ENCODE results near the gene C1orf159. TPM values are rescaled to one million over a fixed set of nuclear protein-coding genes. Genes with fewer than 3 reads are reported as not detected.
A peak's percentile ranks its signal among the peaks of the same experiment; 100 is the strongest.
"Not testable (repeated sequence)": the region's sequence is repeated elsewhere in the genome, so short reads cannot be mapped to it uniquely, and the experiment has no call there.

Gene C1orf159
- total RNA-seq, 1 experiment from 2014 or later: 10.3 TPM

GRCh38 chr1:1118011-1118875, 2.4 kb upstream of the C1orf159 start:
- no peak for DNase-seq (ENCODE audit: low read depth)

- no peak for DNase-seq (ENCODE audit: low read depth)
These were observed 1.6 kb upstream of the C1orf159 start for GRCh38 chr1:1117469-1117831.

- DNase-seq (ENCODE audit: low read depth): peak; percentile 21
These were observed 996 bp upstream of the C1orf159 start for GRCh38 chr1:1116701-1117468.

GRCh38 chr1:1115136-1115785, 628 bp downstream of the C1orf159 start:
- no peak for DNase-seq (ENCODE audit: low read depth)

GRCh38 chr1:1114431-1114830, 1.5 kb downstream of the C1orf159 start:
- no peak for DNase-seq (ENCODE audit: low read depth)

- DNase-seq (ENCODE audit: low read depth): no peak
These were observed 3.5 kb downstream of the C1orf159 start for GRCh38 chr1:1112237-1112985.

GRCh38 chr1:1111516-1112236, 4.2 kb downstream of the C1orf159 start:
- DNase-seq (ENCODE audit: low read depth): no peak

GRCh38 chr1:1110561-1110971, 5.3 kb downstream of the C1orf159 start:
- DNase-seq (ENCODE audit: low read depth): no peak

- no peak for DNase-seq (ENCODE audit: low read depth)
These were observed 6.1 kb downstream of the C1orf159 start for GRCh38 chr1:1109743-1110142.

GRCh38 chr1:1106510-1107221, 9.2 kb downstream of the C1orf159 start:
- no peak for DNase-seq (ENCODE audit: low read depth)

- DNase-seq (ENCODE audit: low read depth): peak; percentile 68
These were observed 11.7 kb downstream of the C1orf159 start for GRCh38 chr1:1104152-1104551.

- no peak for DNase-seq (ENCODE audit: low read depth)
These were observed 14.4 kb downstream of the C1orf159 start for GRCh38 chr1:1101503-1101902.

GRCh38 chr1:1100296-1100695, 15.6 kb downstream of the C1orf159 start:
- DNase-seq (ENCODE audit: low read depth): no peak

- no peak for DNase-seq (ENCODE audit: low read depth)
These were observed 16.2 kb downstream of the C1orf159 start for GRCh38 chr1:1099506-1100183.

GRCh38 chr1:1098681-1099421, 17.0 kb downstream of the C1orf159 start:
- no peak for DNase-seq (ENCODE audit: low read depth)

- DNase-seq (ENCODE audit: low read depth): not testable (repeated sequence)
These were observed 19.8 kb downstream of the C1orf159 start for GRCh38 chr1:1096136-1096535.

GRCh38 chr1:1094981-1095380, 20.9 kb downstream of the C1orf159 start:
- no peak for DNase-seq (ENCODE audit: low read depth)

- DNase-seq (ENCODE audit: low read depth): no peak
These were observed 22.3 kb downstream of the C1orf159 start for GRCh38 chr1:1093610-1093943.

- DNase-seq (ENCODE audit: low read depth): no peak
These were observed 22.8 kb downstream of the C1orf159 start for GRCh38 chr1:1092894-1093609.
